DOHH2 (cell line): ENCODE data around the gene POU6F1.

Source experiments
- H3F3A ChIP-seq: fragments of 200-600 bp; sonication (generic), shearing (Covaris generic); 2 replicates; pipeline ENCODE4 v1.6.0; 2016; ENCODE audit warnings: antibody characterized with exemption, mild to moderate bottlenecking; ENCODE audit not compliant: control insufficient read depth, insufficient read depth
- H3K27ac ChIP-seq: fragments of 200-600 bp; sonication (generic); 2 replicates; pipeline ENCODE4 v1.5.1; 2014; ENCODE audit warnings: low read depth, mild to moderate bottlenecking, low read length, moderate library complexity
- H3K27me3 ChIP-seq: fragments of 200-600 bp; sonication (generic); 2 replicates; pipeline ENCODE4 v1.6.1; 2014; ENCODE audit warnings: mild to moderate bottlenecking, low read length, mixed read lengths; ENCODE audit not compliant: control insufficient read depth
- H3K36me3 ChIP-seq: fragments of 200-600 bp; sonication (generic); 2 replicates; pipeline ENCODE4 v1.6.1; 2014; ENCODE audit warnings: mild to moderate bottlenecking, low read length, moderate library complexity, mixed read lengths; ENCODE audit not compliant: control insufficient read depth
- H3K4me1 ChIP-seq: fragments of 200-600 bp; sonication (generic); 2 replicates; pipeline ENCODE4 v1.6.1; 2014; ENCODE audit warnings: mild to moderate bottlenecking, low read length, mixed read lengths; ENCODE audit not compliant: control insufficient read depth
- H3K4me2 ChIP-seq: fragments of 200-600 bp; sonication (generic); 2 replicates; pipeline ENCODE4 v1.6.0; 2014; ENCODE audit warnings: mild to moderate bottlenecking, low read length, moderate library complexity
- H3K4me3 ChIP-seq: fragments of 200-600 bp; sonication (generic); 2 replicates; pipeline ENCODE4 v1.5.1; 2014; ENCODE audit warnings: mild to moderate bottlenecking, low read length, mixed read lengths
- H3K79me2 ChIP-seq: fragments of 200-600 bp; sonication (generic); 2 replicates; pipeline ENCODE4 v1.6.1; 2014; ENCODE audit warnings: mild to moderate bottlenecking, low read length, mixed read lengths; ENCODE audit not compliant: control insufficient read depth
- H3K9me2 ChIP-seq: fragments of 200-600 bp; sonication (generic); replicated peaks from 2 replicates; pipeline ENCODE4 v1.6.1; 2014; ENCODE audit warnings: mild to moderate bottlenecking, low read length, mixed read lengths; ENCODE audit not compliant: control insufficient read depth
- H3K9me3 ChIP-seq: fragments of 200-600 bp; sonication (generic); 2 replicates; pipeline ENCODE4 v1.6.1; 2014; ENCODE audit warnings: antibody characterized with exemption, low read length, mixed read lengths; ENCODE audit not compliant: control insufficient read depth, insufficient read depth
- H4K20me1 ChIP-seq: fragments of 200-600 bp; sonication (generic); 2 replicates; pipeline ENCODE4 v1.6.0; 2014; ENCODE audit warnings: low read depth, mild to moderate bottlenecking, antibody characterized with exemption, low read length, moderate library complexity; ENCODE audit not compliant: control insufficient read depth, insufficient read depth
- CTCF ChIP-seq: fragments of 200-600 bp; sonication (generic); IDR thresholded peaks from one replicate; pipeline ENCODE4 v1.5.1; 2014; ENCODE audit warnings: antibody characterized with exemption, mild to moderate bottlenecking, low read depth, low read length; ENCODE audit not compliant: poor library complexity, severe bottlenecking
- EZH2phosphoT487 ChIP-seq: fragments of 200-600 bp; sonication (generic); IDR thresholded peaks from 2 replicates; pipeline ENCODE4 v1.6.1; 2017; ENCODE audit warnings: borderline replicate concordance, mild to moderate bottlenecking, antibody characterized with exemption, low read length, moderate library complexity, mixed read lengths

Gene POU6F1

DNA sequence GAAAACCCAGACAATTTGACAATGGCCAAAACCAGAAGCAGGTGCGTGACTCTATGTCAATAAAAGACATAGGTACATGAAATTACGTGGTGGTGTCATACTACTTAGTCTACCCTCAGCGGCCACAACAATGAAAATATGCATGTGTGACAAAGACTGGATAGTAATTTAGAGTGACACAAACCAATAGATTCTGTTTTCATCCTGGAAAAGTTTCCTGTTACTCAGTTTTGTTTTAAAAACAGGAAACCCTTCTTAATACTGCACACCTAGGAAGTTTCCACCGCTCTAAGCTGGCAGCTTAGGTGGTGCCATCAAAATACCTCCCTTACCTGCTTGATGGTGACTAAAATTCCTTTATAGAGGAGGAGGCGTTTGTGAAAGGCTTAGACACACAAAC is 15.1 kb downstream of the POU6F1 start:
- Histone ChIP-seq H3K27ac (no peak overlapping the region), H3K4me2 (no peak overlapping the region)

GRCh38 chr12:51200806-51201205 is 17.1 kb downstream of the POU6F1 start:
- no peaks in the 10 kb centered on the region for H4K20me1 ChIP-seq
- H3F3A ChIP-seq, result no peaks in the 10 kb centered on the region
- no peaks in the 10 kb centered on the region for H3K9me2 ChIP-seq
- no peaks in the 10 kb centered on the region for H3K36me3 ChIP-seq
- no peak overlapping the region for H3K27ac ChIP-seq
- no peaks in the 10 kb centered on the region for H3K79me2 ChIP-seq
- H3K4me1 ChIP-seq, result no peaks in the 10 kb centered on the region
- no peak overlapping the region for H3K4me2 ChIP-seq
- H3K4me3 ChIP-seq, result no peak overlapping the region
- TF ChIP-seq CTCF, result no peak
- no peaks in the 10 kb centered on the region for H3K27me3 ChIP-seq
- no peaks in the 10 kb centered on the region for H3K9me3 ChIP-seq

More for the DNA sequence above, 15.1 kb downstream of the POU6F1 start:
- Histone ChIP-seq H3K27me3 (no peaks in the 10 kb centered on the region), H3K9me2 (no peaks in the 10 kb centered on the region), H3K9me3 (no peaks in the 10 kb centered on the region), H3K4me3 (no peak overlapping the region), H3K4me1 (no peaks in the 10 kb centered on the region), H3K79me2 (no peaks in the 10 kb centered on the region), H3F3A (no peaks in the 10 kb centered on the region), H4K20me1 (no peaks in the 10 kb centered on the region), H3K36me3 (no peaks in the 10 kb centered on the region)
- no peak for TF ChIP-seq CTCF
- no peak for TF ChIP-seq EZH2phosphoT487

DNA sequence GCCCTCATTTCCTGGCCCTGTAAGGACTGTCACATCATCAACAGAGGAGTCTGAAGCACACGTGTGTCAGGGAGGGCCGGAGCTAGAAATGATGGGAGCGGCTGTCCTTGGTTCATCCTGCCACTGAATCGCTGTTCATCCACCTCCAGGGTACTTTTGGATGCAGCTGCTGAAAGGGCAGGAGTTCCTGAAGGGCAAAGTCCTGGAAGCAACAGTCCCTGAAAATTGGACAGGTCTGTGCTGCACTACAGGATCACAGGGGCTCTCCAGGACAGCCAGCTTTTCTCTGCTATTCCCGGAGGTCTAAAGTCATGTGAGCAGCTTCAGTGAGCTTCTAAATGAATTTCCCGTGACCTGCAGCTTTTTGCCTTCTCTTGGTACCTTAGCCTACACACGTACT is 17.7 kb downstream of the POU6F1 start:
- Histone ChIP-seq H3K4me1 (no peaks in the 10 kb centered on the region), H3K79me2 (no peaks in the 10 kb centered on the region), H3K4me3 (no peak overlapping the region), H3K27me3 (no peaks in the 10 kb centered on the region), H3K36me3 (no peaks in the 10 kb centered on the region), H4K20me1 (no peaks in the 10 kb centered on the region), H3K4me2 (no peak overlapping the region), H3F3A (no peaks in the 10 kb centered on the region), H3K9me2 (no peaks in the 10 kb centered on the region), H3K9me3 (no peaks in the 10 kb centered on the region), H3K27ac (no peak overlapping the region)
- TF ChIP-seq CTCF (no peak), EZH2phosphoT487 (no peak)

- H3K9me2 ChIP-seq, result no peaks in the 10 kb centered on the region
- H3K27ac ChIP-seq, result no peak overlapping the region
- H3K4me2 ChIP-seq, result no peak overlapping the region
Measured at GRCh38 chr12:51199366-51199945, 18.4 kb downstream of the POU6F1 start.

More at GRCh38 chr12:51199366-51199945, 18.4 kb downstream of the POU6F1 start:
- Histone ChIP-seq H3K36me3 (no peaks in the 10 kb centered on the region), H3K79me2 (no peaks in the 10 kb centered on the region), H4K20me1 (no peaks in the 10 kb centered on the region), H3F3A (no peaks in the 10 kb centered on the region), H3K27me3 (no peaks in the 10 kb centered on the region), H3K9me3 (no peaks in the 10 kb centered on the region), H3K4me3 (no peak overlapping the region), H3K4me1 (no peaks in the 10 kb centered on the region)
- no peak for TF ChIP-seq EZH2phosphoT487
- TF ChIP-seq CTCF, result no peak
